Measurements from ENCODE around the gene TCF7L2. TPM values are rescaled to one million over a fixed set of nuclear protein-coding genes. Genes with fewer than 3 reads are reported as not detected.
A peak's percentile ranks its signal among the peaks of the same experiment; 100 is the strongest.

The TCF7L2 gene
- total RNA-seq, 1 donor from 2014 or later: 8.2 TPM

DNA sequence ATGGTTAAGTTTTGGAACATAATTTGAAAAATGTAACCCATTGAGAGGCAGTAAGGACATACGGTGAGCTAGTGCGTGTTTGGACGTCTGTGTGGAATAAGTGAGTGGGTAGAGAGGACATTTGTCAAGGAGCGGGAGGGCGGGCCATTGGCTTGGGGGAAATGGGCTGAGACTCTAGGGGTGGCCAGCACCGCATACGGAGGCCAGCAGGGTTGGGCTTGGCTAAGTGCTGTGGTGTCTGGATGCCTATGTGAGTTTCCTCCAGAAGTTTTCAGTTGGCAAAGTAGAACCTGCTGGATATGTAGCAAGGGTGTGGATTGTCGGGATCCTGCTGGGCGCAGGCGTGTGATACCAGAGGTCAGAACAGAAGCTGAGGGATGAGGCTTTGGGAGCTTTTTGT lies 103.0 kb downstream of the TCF7L2 start:
- Histone ChIP-seq H3K4me1 (peaks cover 30 to 85% of the 10 kb centered on the region in 2 donors), H3K36me3 (no peaks in the 10 kb centered on the region), H3K9me3 (no peaks in the 10 kb centered on the region), H3K27ac (peak overlapping the region; percentile 89 to 96), H3K27me3 (no peaks in the 10 kb centered on the region), H3K4me3 (peak overlapping the region in 1 of 2 donors; percentile 32)
- DNase-seq (ENCODE audit: low spot score in 2 of 2): peak; percentile 69 to 97
- intact Hi-C loops (cut with DNase I): loop anchor here (1.0 to 10.0 kb wide), 3 partner anchors 16 to 442 kb away; partner anchors contain the start of gene TCF7L2
- TF ChIP-seq, protein P1, sequence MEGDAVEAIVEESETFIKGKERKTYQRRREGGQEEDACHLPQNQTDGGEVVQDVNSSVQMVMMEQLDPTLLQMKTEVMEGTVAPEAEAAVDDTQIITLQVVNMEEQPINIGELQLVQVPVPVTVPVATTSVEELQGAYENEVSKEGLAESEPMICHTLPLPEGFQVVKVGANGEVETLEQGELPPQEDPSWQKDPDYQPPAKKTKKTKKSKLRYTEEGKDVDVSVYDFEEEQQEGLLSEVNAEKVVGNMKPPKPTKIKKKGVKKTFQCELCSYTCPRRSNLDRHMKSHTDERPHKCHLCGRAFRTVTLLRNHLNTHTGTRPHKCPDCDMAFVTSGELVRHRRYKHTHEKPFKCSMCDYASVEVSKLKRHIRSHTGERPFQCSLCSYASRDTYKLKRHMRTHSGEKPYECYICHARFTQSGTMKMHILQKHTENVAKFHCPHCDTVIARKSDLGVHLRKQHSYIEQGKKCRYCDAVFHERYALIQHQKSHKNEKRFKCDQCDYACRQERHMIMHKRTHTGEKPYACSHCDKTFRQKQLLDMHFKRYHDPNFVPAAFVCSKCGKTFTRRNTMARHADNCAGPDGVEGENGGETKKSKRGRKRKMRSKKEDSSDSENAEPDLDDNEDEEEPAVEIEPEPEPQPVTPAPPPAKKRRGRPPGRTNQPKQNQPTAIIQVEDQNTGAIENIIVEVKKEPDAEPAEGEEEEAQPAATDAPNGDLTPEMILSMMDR (IDR thresholded peaks at IDR 0.05): no peak

DNA sequence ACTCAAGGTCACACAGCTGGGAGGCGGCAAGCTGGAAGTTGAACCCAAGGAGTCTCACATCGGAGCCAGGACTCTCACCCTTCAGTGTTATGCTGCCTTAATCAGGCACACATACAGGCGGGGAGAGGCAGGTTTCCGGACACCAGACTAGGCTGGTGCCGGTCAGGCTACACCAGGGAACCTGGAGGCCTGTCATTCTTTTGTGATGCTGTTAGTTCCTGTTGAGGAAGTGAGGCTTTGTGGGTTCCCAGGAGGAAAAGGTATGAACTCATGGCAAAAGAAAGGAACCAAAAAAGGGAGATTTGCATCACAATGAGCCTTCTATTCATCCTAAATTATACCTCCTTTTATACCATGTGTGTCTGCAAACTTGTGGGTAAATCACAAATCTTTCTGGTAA lies 103.8 kb downstream of the TCF7L2 start:
- Histone ChIP-seq H3K4me3 (peak overlapping the region in 1 of 2 donors; percentile 32), H3K9me3 (no peaks in the 10 kb centered on the region), H3K27ac (peak overlapping the region; percentile 89 to 96), H3K36me3 (no peaks in the 10 kb centered on the region), H3K27me3 (no peaks in the 10 kb centered on the region), H3K4me1 (peaks cover 30 to 85% of the 10 kb centered on the region in 2 donors)
- DNase-seq (ENCODE audit: low spot score in 2 of 2): peak in 1 of 2 donors; percentile 76
- TF ChIP-seq, protein P1 (IDR thresholded peaks at IDR 0.05): no peak
- intact Hi-C loops (cut with DNase I): loop anchor here (1.0 to 10.0 kb wide), 3 partner anchors 17 to 441 kb away; partner anchors contain the start of gene TCF7L2

DNA sequence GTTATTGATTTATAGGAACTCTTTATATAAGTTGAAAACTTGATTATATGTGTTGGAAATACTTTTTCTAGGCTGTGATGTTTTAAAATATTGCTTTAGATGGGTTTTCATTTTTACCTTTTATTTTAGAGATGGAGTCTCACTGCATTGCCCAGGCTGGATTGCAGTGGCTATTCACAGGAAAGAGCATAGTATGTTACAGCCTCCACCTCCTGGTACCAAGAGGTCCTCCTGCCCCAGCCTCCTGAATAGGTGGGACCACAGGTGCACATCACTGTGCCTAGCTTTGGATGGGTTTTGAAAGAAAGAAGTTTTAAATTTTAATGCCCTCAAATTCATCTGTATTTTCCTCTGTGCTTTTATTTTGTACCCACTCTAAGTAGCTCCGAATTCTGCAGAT lies 105.4 kb downstream of the TCF7L2 start:
- Histone ChIP-seq H3K4me1 (peaks cover 25 to 82% of the 10 kb centered on the region in 2 donors), H3K4me3 (no peak overlapping the region), H3K36me3 (no peaks in the 10 kb centered on the region), H3K9me3 (no peaks in the 10 kb centered on the region), H3K27ac (peak overlapping the region; percentile 89 to 96), H3K27me3 (no peaks in the 10 kb centered on the region)
- intact Hi-C loops (cut with DNase I): loop anchor here (10.0 kb wide), 1 partner anchor 439 kb away; no protein-coding TSS in a partner anchor
- TF ChIP-seq, protein P1 (IDR thresholded peaks at IDR 0.05): no peak
- DNase-seq (ENCODE audit: low spot score in 2 of 2): no peak

DNA sequence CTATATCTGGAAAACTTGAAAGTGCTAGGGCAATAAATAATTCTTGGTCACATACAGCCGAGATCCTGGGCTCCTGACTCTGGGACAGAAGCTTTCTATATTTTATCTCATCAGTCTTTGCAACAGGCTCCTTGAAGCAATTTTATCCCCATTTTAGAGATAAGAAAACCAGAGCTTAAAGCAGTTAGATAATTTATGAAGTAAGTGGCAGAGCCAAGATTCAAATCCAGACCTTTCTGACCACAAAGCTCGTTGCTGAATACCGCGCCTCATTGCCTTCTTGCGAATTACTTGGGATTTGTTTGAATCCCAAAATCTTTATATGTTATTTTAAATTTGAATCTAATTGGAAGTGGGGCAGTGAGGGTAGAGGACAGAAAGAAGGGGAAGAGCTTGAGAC lies 106.0 kb downstream of the TCF7L2 start:
- H3K27me3 ChIP-seq: no peaks in the 10 kb centered on the region
- no peak overlapping the region for H3K4me3 ChIP-seq
- H3K4me1 ChIP-seq: peaks cover 28 to 82% of the 10 kb centered on the region in 2 donors
- H3K27ac ChIP-seq: peak overlapping the region; percentile 89 to 96
- intact Hi-C loops (cut with DNase I): loop anchor here (2.0 to 10.0 kb wide), 2 partner anchors 17 to 439 kb away; no protein-coding TSS in a partner anchor
- DNase-seq (ENCODE audit: low spot score in 2 of 2): no peak
- H3K36me3 ChIP-seq: no peaks in the 10 kb centered on the region
- TF ChIP-seq, protein P1 (IDR thresholded peaks at IDR 0.05): no peak
- no peaks in the 10 kb centered on the region for H3K9me3 ChIP-seq

DNA sequence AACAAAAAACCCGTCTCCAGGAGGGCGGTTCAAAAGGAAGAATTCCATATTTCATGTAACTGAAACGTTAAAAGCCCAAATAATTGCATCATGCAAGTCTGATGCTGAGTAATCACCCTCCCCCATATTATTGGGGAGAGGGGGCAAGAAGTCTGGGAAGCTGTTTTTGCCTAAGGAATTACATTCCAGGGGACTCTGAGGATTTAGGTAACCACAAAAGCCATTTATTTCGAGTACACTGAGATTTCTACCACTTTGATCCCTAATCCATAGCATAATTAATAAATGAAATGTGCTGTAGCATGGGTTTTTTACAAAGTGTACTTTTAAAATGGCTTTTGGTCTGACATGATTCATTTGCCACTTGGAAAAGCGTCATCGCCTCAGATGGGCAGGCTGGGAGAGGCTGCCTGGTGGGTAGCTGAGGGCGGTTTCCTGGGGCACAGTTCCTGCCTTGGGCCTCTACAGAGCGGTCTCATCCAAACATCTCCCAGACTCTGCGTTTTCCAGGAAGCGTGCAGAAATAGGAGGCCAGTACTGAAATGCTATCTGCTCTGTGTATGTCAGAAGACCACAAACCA lies 106.5 kb downstream of the TCF7L2 start:
- DNase-seq (ENCODE audit: low spot score in 2 of 2): no peak
- TF ChIP-seq, protein P1 (IDR thresholded peaks at IDR 0.05): no peak
- H3K27ac ChIP-seq: peak overlapping the region; percentile 89 to 96
- H3K36me3 ChIP-seq: no peaks in the 10 kb centered on the region
- peaks cover 29 to 82% of the 10 kb centered on the region in 2 donors for H3K4me1 ChIP-seq
- intact Hi-C loops (cut with DNase I): loop anchor here (2.0 to 10.0 kb wide), 2 partner anchors 16 to 438 kb away; no protein-coding TSS in a partner anchor
- H3K9me3 ChIP-seq: no peaks in the 10 kb centered on the region
- no peak overlapping the region for H3K4me3 ChIP-seq
- H3K27me3 ChIP-seq: no peaks in the 10 kb centered on the region
